CD4-positive, alpha-beta T cell (primary cell): ENCODE measurements around the gene YDJC. TPM values are rescaled to one million over a fixed set of nuclear protein-coding genes. Genes with fewer than 3 reads are reported as not detected.
A peak's percentile ranks its signal among the peaks of the same experiment; 100 is the strongest.

Experiments used
- ATAC-seq: fragments of 200-7000 bp; cut with Tn5 transposase; one replicate; pipeline ENCODE4 v1.10.0; 2022; ENCODE audit warnings: mild to moderate bottlenecking; ENCODE audit not compliant: poor library complexity
- CTCF ChIA-PET: fragments of 350-600 bp; sonication (Branson Sonifier 250); formaldehyde crosslinking; loops from one replicate; lab custom pipeline; 2021; ENCODE audit warnings: antibody characterized with exemption, inconsistent platforms; lab: Charles Lee
- POLR2A ChIA-PET: fragments of 350-600 bp; sonication (Branson Sonifier 250); formaldehyde crosslinking; loops from one replicate; lab custom pipeline; 2021; ENCODE audit warnings: antibody characterized with exemption, inconsistent platforms; lab: Charles Lee
- DNase-seq, 14 experiments: peaks; one replicate each; pipeline ENCODE4 v3.0.0-alpha.2; 2013 to 2020; ENCODE audit warnings: mixed read lengths in 2 of 14
- H3K27ac ChIP-seq, 2 donors: one replicate each; pipeline versions ENCODE4 v1.5.1 to v1.7.0; 2013; ENCODE audit warnings: low read length in 2 of 2, low read depth in 1 of 2, mild to moderate bottlenecking in 1 of 2
- H3K27me3 ChIP-seq, 2 experiments: 1 replicate in 1 of 2; 2 replicates in 1 of 2; pipeline versions ENCODE4 v1.6.1 to v1.7.0; 2013; ENCODE audit warnings: low read length in 2 of 2, control low read depth in 1 of 2, mild to moderate bottlenecking in 1 of 2, moderate library complexity in 1 of 2; ENCODE audit not compliant: insufficient read depth in 2 of 2, control insufficient read depth in 1 of 2
- H3K36me3 ChIP-seq: one replicate; pipeline ENCODE4 v1.6.1; 2013; ENCODE audit warnings: low read length, control low read depth; ENCODE audit not compliant: insufficient read depth
- H3K4me1 ChIP-seq: one replicate; pipeline ENCODE4 v1.6.1; 2013; ENCODE audit warnings: low read length, control low read depth; ENCODE audit not compliant: insufficient read depth
- H3K4me3 ChIP-seq: one replicate; pipeline ENCODE4 v1.5.1; 2013; ENCODE audit warnings: mild to moderate bottlenecking, low read length, moderate library complexity
- H3K9me3 ChIP-seq, 2 experiments: 1 replicate in 1 of 2; 2 replicates in 1 of 2; pipeline versions ENCODE4 v1.6.1 to v1.7.0; 2013; ENCODE audit warnings: low read length in 2 of 2, mild to moderate bottlenecking in 2 of 2, control low read depth in 1 of 2, moderate library complexity in 1 of 2; ENCODE audit not compliant: control insufficient read depth in 1 of 2, insufficient read depth in 1 of 2
- H3K27ac Mint-ChIP-seq: one replicate; pipeline ENCODE4 v1.8.0; 2020; ENCODE audit warnings: mixed read lengths
- H3K27me3 Mint-ChIP-seq: one replicate; pipeline ENCODE4 v1.8.0; 2021; ENCODE audit warnings: mixed read lengths
- H3K36me3 Mint-ChIP-seq: one replicate; pipeline ENCODE4 v1.8.0; 2021; ENCODE audit warnings: low read depth, mixed read lengths
- H3K4me1 Mint-ChIP-seq: one replicate; pipeline ENCODE4 v1.8.0; 2021; ENCODE audit warnings: low read depth, mixed read lengths
- H3K4me3 Mint-ChIP-seq: one replicate; pipeline ENCODE4 v1.8.0; 2020; ENCODE audit warnings: mild to moderate bottlenecking, mixed read lengths
- H3K9me3 Mint-ChIP-seq: one replicate; pipeline ENCODE4 v1.8.0; 2020; ENCODE audit warnings: mixed read lengths
- intact Hi-C, 2 experiments: fragments of 100-400 bp; cut with DNase I in 1 of 2; cut with micrococcal nuclease in 1 of 2; formaldehyde crosslinking; loops; one replicate each; pipeline versions ENCODE4 v1.15.1 to v1.9.0; 2023 to 2025; cut with DNase I, micrococcal nuclease
- total RNA-seq, 174 experiments: library from RNA in 2 of 174; stranded (reverse) in 2 of 174; gene quantifications; one replicate each; pipeline ENCODE4 v1.2.3 and lab custom pipeline; 2021 to 2026
- TF ChIP-seq, protein P1 (sequence below): fragments of 200-600 bp; IDR thresholded peaks from one replicate; pipeline ENCODE4 v1.8.0; 2022; ENCODE audit warnings: antibody characterized with exemption, mild to moderate bottlenecking

Gene YDJC
- total RNA-seq, 2 experiments from 2014 or later, result 23.9 to 25.2 TPM

- intact Hi-C loops, result loop anchor here in 1 of 2 experiments (1.0 to 2.0 kb wide), 2 partner anchors 8 to 14 kb away; partner anchors contain the start of gene SDF2L1
- peak overlapping the region; percentile 69 for H3K4me3 Mint-ChIP-seq
- POLR2A ChIA-PET, result interaction anchor here (1.3 to 2.4 kb wide), 2 partner anchors 15 to 28 kb away, joined by 5 to 11 read pairs; partner anchors contain the start of gene SDF2L1
- no peaks in the 10 kb centered on the region for H3K36me3 Mint-ChIP-seq
- ATAC-seq (no peak), DNase-seq (no peak)
- no peaks in the 10 kb centered on the region for H3K27me3 Mint-ChIP-seq
- no peaks in the 10 kb centered on the region for H3K9me3 ChIP-seq
- H3K27ac ChIP-seq, result no peak overlapping the region
- no peaks in the 10 kb centered on the region for H3K36me3 ChIP-seq
- H3K9me3 Mint-ChIP-seq, result no peaks in the 10 kb centered on the region
- TF ChIP-seq, protein P1, sequence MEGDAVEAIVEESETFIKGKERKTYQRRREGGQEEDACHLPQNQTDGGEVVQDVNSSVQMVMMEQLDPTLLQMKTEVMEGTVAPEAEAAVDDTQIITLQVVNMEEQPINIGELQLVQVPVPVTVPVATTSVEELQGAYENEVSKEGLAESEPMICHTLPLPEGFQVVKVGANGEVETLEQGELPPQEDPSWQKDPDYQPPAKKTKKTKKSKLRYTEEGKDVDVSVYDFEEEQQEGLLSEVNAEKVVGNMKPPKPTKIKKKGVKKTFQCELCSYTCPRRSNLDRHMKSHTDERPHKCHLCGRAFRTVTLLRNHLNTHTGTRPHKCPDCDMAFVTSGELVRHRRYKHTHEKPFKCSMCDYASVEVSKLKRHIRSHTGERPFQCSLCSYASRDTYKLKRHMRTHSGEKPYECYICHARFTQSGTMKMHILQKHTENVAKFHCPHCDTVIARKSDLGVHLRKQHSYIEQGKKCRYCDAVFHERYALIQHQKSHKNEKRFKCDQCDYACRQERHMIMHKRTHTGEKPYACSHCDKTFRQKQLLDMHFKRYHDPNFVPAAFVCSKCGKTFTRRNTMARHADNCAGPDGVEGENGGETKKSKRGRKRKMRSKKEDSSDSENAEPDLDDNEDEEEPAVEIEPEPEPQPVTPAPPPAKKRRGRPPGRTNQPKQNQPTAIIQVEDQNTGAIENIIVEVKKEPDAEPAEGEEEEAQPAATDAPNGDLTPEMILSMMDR, result no peak
- peak overlapping the region; percentile 24 for H3K4me3 ChIP-seq
- no peaks in the 10 kb centered on the region for H3K27me3 ChIP-seq
- CTCF ChIA-PET, result interaction anchor here (1.4 to 1.7 kb wide), 3 partner anchors 10 to 15 kb away, joined by 4 to 7 read pairs (median 5); partner anchors contain the start of gene SDF2L1
- H3K27ac Mint-ChIP-seq, result no peak overlapping the region
- peaks cover 16% of the 10 kb centered on the region for H3K4me1 Mint-ChIP-seq
- H3K4me1 ChIP-seq, result peaks cover 29% of the 10 kb centered on the region
Observed at GRCh38 chr22:21657020-21657359, 27.2 kb upstream of the YDJC start.

DNA sequence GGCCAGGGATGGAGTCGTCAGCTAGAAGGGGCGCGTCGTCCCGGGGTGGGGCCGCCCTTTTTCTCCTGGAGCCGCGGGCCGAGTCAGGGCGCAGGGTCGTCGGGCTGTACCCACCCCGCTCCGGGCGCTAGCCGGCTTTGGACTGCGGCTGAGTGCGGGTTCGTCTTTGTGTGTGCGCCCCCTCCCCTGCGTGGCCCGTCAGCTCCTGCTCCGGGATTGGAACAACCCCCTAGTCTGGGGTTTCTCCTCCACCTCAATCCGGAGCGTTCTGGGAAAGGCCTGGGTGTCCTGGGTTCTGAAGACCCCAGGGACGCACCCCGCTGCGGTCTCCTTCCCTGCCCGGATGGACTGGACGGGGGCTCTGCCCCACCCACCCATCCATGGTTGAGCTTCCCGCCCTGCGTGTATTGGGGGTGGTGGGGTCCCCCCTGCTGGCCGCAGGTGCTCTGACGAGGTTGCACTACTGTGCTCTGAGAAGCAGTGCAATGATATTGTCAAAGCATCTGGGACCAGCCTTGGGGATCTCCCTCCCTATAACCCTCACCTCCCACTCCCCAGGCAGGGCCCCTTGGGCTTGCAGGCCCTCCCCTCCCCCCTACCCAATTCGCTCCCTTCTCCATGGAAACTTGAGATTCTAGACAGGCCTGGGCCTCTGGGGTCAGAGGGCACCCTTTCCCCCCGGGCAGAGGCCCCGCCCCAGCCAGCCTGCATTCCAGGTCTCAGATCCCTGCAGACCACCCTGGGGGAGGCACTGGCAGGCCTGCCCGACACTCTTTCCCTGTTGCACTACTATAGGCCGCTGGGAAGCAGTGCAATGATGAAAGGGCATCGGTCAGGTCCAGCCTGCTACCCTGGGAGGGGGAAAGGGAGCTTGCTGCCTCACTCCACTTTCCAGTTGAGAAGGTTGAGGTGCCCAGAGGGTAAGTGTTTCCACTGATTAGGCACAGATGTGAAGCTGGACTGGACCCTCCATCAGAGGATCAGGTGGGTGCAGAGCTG lies 23.0 kb upstream of the YDJC start:
- H3K36me3 ChIP-seq, result peaks cover 8% of the 10 kb centered on the region
- Mint-ChIP-seq H3K9me3 (no peaks in the 10 kb centered on the region), H3K27ac (no peak overlapping the region), H3K27me3 (no peaks in the 10 kb centered on the region), H3K36me3 (peaks cover 4% of the 10 kb centered on the region), H3K4me1 (peaks cover 35% of the 10 kb centered on the region), H3K4me3 (peak overlapping the region; percentile 45)
- CTCF ChIA-PET, result interaction anchor here (1.1 to 1.4 kb wide), 2 partner anchors 10 to 24 kb away, joined by 3 to 5 read pairs; no protein-coding TSS in a partner anchor
- H3K4me1 ChIP-seq, result peaks cover 35% of the 10 kb centered on the region
- ATAC-seq, result no peak
- H3K9me3 ChIP-seq, result no peaks in the 10 kb centered on the region
- H3K27ac ChIP-seq, result no peak overlapping the region
- H3K27me3 ChIP-seq, result no peaks in the 10 kb centered on the region
- POLR2A ChIA-PET, result interaction anchor here (2.1 to 4.4 kb wide), 2 partner anchors 11 to 24 kb away, joined by 10 to 32 read pairs; partner anchors contain the start of gene SDF2L1
- peak in 1 of 14 experiments; percentile 40 for DNase-seq
- H3K4me3 ChIP-seq, result peak overlapping the region; percentile 65
- intact Hi-C loops, result no loop called here
- TF ChIP-seq, protein P1, result no peak

DNA sequence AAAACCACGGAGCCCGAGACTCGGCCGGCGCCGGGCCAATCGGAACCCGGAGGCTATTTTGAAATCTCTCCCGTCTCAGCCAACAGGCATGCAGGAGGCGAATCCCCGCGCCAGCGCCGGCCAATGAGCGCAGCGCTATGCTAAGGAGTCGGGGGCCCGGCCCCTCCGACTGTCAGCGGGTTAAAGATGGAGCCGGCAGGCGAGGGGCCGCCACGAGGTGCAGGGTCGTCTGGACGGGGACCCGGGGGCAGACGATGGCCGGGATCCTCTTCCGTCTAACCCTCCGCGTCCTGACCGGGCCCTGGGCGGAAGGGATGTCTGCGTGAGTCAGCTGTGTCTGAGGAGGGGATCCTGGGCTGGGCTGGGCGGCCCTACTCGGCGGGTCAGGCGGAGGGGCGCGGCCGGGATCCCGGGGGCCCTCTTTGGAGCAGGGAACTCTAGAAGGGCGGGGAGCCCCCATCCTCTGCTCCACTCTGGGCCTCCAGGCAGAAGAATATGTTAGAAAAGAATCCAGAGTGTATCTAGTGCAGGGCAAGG lies 22.3 kb upstream of the YDJC start:
- H3K27me3 ChIP-seq, result no peaks in the 10 kb centered on the region
- Mint-ChIP-seq H3K9me3 (no peaks in the 10 kb centered on the region), H3K36me3 (peaks cover 4% of the 10 kb centered on the region), H3K27me3 (no peaks in the 10 kb centered on the region), H3K4me3 (peak overlapping the region; percentile 87), H3K4me1 (peaks cover 33% of the 10 kb centered on the region), H3K27ac (no peak overlapping the region)
- peak overlapping the region; percentile 65 for H3K4me3 ChIP-seq
- ATAC-seq (peak; percentile 98), DNase-seq (peak; percentile 61 to 89 (median 74))
- CTCF ChIA-PET, result interaction anchor here (1.0 to 1.4 kb wide), 2 partner anchors 9 to 10 kb away, joined by 4 to 5 read pairs; partner anchors contain the start of gene SDF2L1
- TF ChIP-seq, protein P1, result no peak
- intact Hi-C loops, result no loop called here
- no peaks in the 10 kb centered on the region for H3K9me3 ChIP-seq
- peaks cover 12% of the 10 kb centered on the region for H3K36me3 ChIP-seq
- H3K27ac ChIP-seq, result no peak overlapping the region
- POLR2A ChIA-PET, result interaction anchor here (2.1 to 4.4 kb wide), 2 partner anchors 10 to 23 kb away, joined by 10 to 32 read pairs; partner anchors contain the start of gene SDF2L1
- peaks cover 32% of the 10 kb centered on the region for H3K4me1 ChIP-seq
